ENCODE measurements around the gene FAM53A.

The FAM53A gene

DNA sequence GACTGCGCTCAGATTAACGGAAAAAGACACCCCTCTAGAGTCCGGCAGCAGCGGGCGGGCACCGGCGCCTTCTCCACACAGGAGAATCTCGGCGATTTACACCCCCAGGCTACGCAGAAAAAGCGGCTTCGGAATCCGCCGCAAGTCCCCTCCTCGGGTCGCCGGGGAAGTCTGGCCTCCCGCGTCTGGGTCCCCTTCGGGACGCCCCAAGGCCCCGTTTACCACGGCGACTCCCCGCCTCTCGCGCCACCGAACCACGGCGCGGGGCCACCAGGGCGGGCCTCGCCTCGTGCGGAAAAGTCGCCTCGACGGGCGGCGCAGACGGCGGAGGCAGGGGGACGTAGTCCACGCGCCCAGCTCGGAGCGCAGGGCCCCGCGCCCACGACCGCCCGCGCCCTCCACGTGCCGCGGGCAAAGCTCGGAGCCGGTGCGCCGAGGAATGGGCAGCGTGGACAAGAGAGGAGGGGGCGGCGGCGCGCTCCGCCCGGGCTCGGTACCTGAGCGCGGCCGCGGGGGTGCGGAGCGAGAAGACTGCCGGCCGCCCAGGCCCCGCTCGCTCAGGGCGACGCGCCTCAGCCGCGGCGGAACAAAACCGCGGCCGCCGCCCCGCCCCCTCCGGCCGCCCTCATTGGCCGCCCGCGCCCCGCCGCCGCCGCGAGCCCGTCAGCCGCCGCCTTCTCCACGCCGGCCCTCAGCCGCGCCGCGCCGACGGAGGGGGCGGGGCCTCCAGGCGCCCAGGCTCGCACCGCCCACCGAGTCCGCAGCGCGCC, at the start of gene FAM53A:
Gene FAM53A (minus strand): TSS at position 578 of the 770 bp plus-strand sequence. CDS start 15,572 bp downstream, outside the sequence.
- peak; percentile 92 for DNase-seq

DNA sequence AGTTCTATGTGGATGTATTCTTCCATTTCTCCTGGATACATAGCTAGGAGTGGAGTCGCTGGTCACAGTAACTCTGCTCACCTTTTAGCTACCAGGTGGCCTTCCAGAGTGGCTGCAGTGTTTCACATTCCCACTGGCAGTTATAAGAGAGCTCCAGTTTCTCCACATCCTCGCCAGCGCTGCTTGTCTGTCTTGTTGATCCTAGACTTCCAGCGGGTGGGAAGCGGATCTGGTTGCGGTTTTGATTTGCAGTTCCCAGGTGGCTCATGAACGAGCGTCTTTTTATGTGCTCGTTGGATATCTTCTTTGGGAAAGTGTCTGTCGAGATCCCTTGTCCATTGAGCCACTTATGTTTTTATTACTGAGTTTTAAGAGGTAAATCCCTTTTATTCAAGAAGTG, 48.8 kb upstream of the FAM53A start:
- no peak for DNase-seq

GRCh38 chr4:1731180-1731579, 47.1 kb upstream of the FAM53A start:
- DNase-seq: no peak

- DNase-seq: no peak
Observed at GRCh38 chr4:1730532-1731135, 46.5 kb upstream of the FAM53A start.

GRCh38 chr4:1728061-1728980, 44.2 kb upstream of the FAM53A start:
- DNase-seq: no peak

DNA sequence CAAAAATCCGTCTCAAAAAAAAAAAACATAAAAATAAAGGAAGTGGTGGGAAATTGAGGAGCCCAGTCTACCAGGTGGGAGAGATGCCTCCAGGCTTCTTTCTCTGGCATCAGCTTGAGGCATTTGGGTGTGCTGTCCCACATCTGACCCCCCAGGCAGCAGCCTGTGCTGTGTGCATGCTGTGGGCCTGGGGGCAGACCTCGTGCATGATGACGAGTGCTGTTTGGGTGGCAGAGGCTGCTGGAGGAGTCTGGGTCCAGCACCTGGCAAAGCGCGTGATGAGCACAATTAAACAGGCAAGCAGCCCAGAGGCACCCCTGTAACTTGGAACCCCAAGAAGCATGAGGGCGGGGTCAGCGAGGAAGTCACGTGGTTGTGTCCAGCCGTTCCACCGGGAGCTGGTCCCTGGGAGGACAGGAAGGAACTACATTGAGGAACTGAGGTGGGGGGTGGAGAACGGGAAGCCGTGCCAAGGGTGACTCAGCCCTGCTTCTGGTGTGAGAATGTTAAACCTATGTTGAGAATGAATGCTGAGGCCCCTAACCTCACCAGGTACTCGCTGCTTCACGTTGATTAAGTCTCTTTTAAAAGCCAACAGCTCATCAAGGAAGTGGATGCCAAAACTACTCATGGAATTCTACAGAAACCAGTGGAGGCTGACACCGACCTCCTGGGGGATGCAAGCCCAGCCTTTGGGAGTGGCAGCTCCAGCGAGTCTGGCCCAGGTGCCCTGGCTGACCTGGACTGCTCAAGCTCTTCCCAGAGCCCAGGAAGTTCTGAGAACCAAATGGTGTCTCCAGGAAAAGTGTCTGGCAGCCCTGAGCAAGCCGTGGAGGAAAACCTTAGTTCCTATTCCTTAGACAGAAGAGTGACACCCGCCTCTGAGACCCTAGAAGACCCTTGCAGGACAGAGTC, 43.3 kb upstream of the FAM53A start:
- DNase-seq: no peak

DNA sequence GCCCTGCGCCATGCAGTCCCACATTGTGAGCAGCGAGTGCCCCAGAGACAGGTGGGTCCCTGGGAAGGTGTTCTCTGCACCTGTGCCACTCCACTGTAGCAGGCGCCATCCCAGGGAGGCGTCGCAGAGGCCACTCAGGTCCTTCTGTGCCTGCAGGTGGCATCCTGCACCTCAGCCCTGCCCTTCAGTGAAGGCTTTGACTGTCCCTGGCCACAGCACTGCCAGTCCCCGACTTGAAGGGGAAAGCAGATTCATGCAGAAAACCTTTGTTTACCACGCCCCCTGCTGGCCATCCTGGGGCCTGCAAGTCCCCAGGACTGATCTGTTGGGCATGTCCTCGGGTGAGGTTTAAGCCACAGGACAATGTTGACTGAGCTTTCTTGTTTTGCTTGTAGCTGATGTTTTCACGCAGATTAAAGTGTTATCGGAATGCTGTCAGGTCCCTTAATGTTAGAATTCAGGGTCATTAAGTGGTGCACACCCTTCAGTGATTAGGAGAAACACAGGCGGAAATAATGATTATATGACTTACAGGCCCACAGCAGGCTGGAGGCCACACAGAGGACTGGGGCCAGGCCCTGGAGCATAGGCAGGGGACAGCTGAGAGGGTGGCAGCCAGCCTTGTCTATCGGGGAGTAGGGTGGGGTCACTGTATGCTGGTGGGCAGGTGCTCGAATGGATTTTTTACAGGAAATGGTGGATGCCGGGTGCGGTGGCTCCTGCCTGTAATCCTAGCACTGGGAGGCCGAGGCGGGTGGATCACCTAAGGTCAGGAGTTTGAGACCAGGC, 42.2 kb upstream of the FAM53A start:
- peak; percentile 90 for DNase-seq

- DNase-seq: no peak
Observed at GRCh38 chr4:1725521-1725920, 41.4 kb upstream of the FAM53A start.

DNA sequence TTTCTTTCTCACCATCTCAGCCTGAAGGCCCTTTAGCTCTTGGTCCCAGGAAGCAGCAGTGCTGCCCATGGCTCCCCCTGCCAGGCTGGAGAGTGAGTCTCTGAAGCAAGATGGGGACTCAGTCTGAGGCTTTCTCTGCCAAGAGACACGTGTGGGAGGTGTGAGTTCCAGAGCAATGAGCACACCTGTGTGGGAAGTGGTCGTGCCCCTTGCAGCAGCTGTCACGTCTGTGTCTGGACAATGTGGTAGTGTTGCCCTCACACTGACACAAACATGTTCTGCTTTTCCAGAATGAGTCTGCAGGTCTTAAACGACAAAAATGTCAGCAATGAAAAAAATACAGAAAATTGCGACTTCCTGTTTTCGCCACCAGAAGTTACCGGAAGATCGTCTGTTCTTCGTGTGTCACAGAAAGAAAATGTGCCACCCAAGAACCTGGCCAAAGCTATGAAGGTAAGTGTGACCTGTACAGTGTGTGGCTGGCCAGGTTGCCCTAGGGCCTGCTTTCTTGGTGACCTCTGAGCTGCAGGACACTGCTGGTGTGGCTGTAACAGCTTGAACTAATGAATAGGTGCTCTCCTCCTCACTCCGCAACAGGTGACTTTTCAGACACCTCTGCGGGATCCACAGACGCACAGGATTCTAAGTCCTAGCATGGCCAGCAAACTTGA, 39.2 kb upstream of the FAM53A start:
- DNase-seq: peak; percentile 71

- DNase-seq: no peak
Observed at GRCh38 chr4:1722551-1723118, 38.5 kb upstream of the FAM53A start.

DNA sequence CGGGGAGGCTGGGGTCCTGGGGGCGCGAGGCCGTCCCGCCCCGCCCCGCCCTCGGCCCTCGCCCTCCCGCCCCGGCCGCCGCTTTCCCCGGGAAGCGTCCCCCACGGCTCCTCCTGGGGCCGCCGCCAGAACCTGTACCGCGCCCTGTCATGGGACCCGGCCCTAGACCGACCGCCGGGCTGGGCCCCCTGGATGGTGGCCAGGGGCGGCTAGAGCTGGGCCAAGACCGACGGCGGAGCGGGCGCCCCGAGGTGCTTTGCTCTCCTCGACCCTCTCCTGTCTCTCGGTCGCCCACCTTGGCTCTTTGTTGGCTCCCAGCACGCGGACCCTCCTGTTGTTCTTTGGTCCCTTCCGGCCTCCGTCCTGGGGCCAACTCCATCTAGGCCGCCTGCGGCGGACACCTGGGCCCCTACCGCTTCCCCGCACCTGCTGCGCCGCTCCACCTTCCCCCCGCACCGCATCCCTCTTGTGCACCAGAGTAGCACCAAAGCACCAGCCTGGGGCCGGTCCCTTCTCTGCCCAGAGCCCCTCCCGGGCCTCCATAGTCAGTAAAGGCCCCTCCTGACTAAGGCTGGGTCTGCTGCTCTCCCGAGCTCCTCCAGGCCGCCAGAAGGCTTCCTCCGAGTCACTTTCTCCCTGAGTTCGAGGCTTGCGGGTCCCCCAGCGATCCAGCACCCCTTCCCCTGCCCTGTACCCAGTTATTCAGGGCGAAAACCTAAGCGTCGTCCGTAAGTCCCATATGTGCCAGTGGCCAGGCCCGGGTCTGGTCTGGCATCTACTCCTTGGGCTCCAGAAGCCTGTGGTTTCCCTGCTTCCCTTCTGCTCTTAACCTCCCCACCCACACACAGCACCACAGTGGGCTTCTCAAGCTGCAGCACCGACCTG, 37.8 kb upstream of the FAM53A start:
- no peak for DNase-seq

- peak; percentile 97 for DNase-seq
Observed at GRCh38 chr4:1721003-1721665, 37.0 kb upstream of the FAM53A start, which contains the start of the genes TACC3 and TMEM129. TSS of gene TACC3 (plus strand) at chr4:1721521. CDS start at chr4:1723422, 1,901 bp downstream. TSS of gene TMEM129 (minus strand) at chr4:1721323. CDS start at chr4:1720837, 486 bp downstream.

DNA sequence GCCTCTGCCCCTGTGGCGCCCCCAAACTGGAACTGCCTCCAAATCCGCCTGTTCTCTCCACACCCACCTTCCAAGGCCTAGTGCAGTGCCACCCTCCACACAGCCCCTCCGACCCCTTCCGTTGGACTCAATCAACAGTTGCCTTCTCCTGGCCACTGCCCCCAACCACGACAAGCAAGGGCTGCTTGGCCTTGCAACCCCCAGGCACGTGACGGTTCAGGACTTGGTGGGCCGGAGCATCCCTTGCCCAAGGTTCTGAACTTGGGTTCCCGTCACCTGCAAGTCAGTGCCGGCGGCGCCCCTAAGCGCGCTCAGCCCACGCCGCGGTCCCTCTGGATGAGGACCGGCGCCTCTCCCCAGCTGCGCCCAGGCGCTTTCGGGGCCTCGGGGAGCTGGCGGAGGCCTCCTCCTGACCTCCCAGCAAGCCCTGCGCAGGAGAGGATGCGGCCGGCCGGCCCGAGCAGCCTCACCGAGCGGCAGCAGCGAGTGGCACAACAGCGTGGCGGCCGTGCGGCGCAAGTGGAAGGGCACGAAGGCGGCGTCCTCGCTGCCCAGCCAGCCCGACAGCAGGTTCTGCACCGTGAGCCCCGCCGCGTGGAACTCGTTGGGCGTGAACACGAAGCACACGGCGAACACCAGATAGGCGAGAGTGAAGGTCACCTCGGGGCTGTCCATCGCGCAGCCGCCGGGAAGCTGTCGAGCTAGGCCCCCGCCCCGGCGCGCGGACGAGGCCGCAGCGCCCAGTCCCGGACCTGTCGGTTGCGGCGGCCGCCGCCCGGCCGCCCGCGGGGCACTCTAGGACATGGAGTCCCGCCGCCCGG, 36.3 kb upstream of the FAM53A start:
- DNase-seq: peak; percentile 46

GRCh38 chr4:1718095-1718850, 34.2 kb upstream of the FAM53A start:
- no peak for DNase-seq

DNA sequence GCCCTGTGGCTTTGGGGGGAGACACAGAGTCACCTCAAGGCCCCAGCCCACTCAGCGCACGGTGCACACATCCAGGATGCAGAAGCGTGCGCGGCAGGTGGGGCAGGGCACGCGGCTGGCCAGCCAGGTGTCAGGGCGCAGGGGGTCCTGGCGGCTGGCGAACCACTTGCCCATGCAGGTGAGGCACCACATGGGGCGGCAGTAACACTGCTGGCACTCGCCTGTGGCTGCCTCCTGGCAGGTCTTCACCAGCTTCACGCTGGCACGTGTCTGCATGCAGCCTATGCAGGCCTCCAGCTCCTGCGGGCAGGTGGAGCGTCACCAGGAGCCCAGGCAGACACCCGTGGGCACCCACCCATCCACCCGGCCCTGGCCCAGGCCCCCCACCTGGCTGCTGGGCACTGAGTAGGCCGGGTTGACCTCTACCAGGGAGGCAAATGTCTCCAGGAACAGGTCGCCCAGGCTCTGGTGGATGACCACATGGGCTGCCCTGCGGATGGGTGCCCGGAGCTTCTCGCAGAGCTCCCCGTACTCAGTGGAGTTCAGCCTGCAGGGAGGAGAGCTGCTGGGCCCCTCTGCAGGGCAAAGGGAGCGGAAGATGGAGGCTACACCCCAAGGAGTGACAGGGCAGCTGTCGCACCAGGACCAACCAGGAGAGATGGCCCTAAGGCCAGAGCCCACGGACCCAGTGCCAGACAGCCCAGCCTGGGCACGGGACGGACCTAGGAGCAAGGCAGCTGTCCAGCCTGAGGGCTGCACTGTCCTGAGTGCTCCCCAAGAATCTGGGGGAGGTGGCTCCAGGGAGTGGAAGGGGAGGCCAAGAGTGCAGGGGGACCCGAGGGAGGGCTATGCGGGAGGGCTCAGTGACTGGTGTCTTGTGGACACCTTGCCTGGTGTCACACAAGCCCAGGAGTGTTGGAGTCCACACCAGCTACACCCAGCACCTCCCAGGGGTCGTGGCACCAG, 33.3 kb upstream of the FAM53A start:
- no peak for DNase-seq

Measured in CD4-positive, alpha-beta T cell treated with Interleukin-17A for 1 hour (primary cell).